Esophagus (tissue), 2 donors: ENCODE results near the gene KLF6. TPM values are rescaled to one million over a fixed set of nuclear protein-coding genes. Genes with fewer than 3 reads are reported as not detected.

Experiments
- H3K27ac ChIP-seq, 2 donors: one replicate each; pipeline ENCODE4 v1.5.1; 2013; ENCODE audit warnings: low read depth in 2 of 2, mild to moderate bottlenecking in 2 of 2, inconsistent platforms in 1 of 2, low read length in 1 of 2, moderate library complexity in 1 of 2
- H3K27me3 ChIP-seq, 2 donors: one replicate each; pipeline ENCODE4 v1.6.1; 2013; ENCODE audit warnings: low read length in 2 of 2, control low read depth in 1 of 2, mild to moderate bottlenecking in 1 of 2; ENCODE audit not compliant: insufficient read depth in 2 of 2, control insufficient read depth in 1 of 2
- H3K36me3 ChIP-seq, 2 donors: one replicate each; pipeline ENCODE4 v1.6.1; 2013; ENCODE audit warnings: low read length in 1 of 2; ENCODE audit not compliant: control insufficient read depth in 2 of 2, insufficient read depth in 2 of 2
- H3K4me1 ChIP-seq, 2 donors: one replicate each; pipeline ENCODE4 v1.6.1; 2013; ENCODE audit warnings: low read length in 1 of 2; ENCODE audit not compliant: control insufficient read depth in 2 of 2, insufficient read depth in 2 of 2
- H3K4me3 ChIP-seq, 2 donors: one replicate each; pipeline ENCODE4 v1.5.1; 2013; ENCODE audit warnings: low read length in 2 of 2, mild to moderate bottlenecking in 2 of 2, low read depth in 1 of 2, moderate library complexity in 1 of 2
- H3K9me3 ChIP-seq, 2 donors: one replicate each; pipeline ENCODE4 v1.6.1; 2013; ENCODE audit warnings: mild to moderate bottlenecking in 2 of 2, low read depth in 1 of 2, low read length in 1 of 2, moderate library complexity in 1 of 2; ENCODE audit not compliant: control insufficient read depth in 2 of 2, insufficient read depth in 1 of 2
- WGBS, 2 donors: extraction: QIAGEN DNeasy Blood & Tissue Kit; methylation state at CpG; one replicate each; pipeline ENCODE4 v1.1.7; 2013; 5-methylcytosine and 5-hydroxymethylcytosine counted together
- polyA plus RNA-seq, 2 donors: library from polyadenylated mRNA; stranded (reverse); fragments of 200-250 nt; gene quantifications; one replicate each; pipeline ENCODE4 v1.2.3, GENCODE V29; 2013
- donor health status: healthy with polysubstance abuse.
- donor health status: Bipolar disorder and iron deficiency.

The KLF6 gene
- polyA plus RNA-seq, 2 donors, result 41.6 to 44.7 TPM

- H3K36me3 ChIP-seq, result no peaks in the 10 kb centered on the region
- 95 to 96% methylated on average over 6 of the region's 6 CpGs for WGBS, 2 donors
- no peak overlapping the region for H3K27ac ChIP-seq
- H3K4me1 ChIP-seq, result no peaks in the 10 kb centered on the region
- no peak overlapping the region for H3K4me3 ChIP-seq
- no peaks in the 10 kb centered on the region for H3K27me3 ChIP-seq
- peaks cover 0 to 3% of the 10 kb centered on the region in 2 donors for H3K9me3 ChIP-seq
Observed at GRCh38 chr10:3790858-3791257, 5.8 kb upstream of the KLF6 start.

GRCh38 chr10:3790272-3790671, 5.3 kb upstream of the KLF6 start:
- Histone ChIP-seq H3K27ac (no peak overlapping the region), H3K27me3 (no peaks in the 10 kb centered on the region), H3K4me3 (no peak overlapping the region), H3K36me3 (no peaks in the 10 kb centered on the region), H3K4me1 (no peaks in the 10 kb centered on the region), H3K9me3 (peaks cover 0 to 3% of the 10 kb centered on the region in 2 donors)
- 83 to 98% methylated on average over 1 of the region's 1 CpG for WGBS, 2 donors

GRCh38 chr10:3789621-3790020, 4.6 kb upstream of the KLF6 start:
- no peak overlapping the region for H3K4me3 ChIP-seq
- H3K27ac ChIP-seq, result no peak overlapping the region
- no peaks in the 10 kb centered on the region for H3K4me1 ChIP-seq
- WGBS, 2 donors, result 65 to 96% methylated on average over 2 of the region's 2 CpGs
- no peaks in the 10 kb centered on the region for H3K36me3 ChIP-seq
- H3K27me3 ChIP-seq, result no peaks in the 10 kb centered on the region
- H3K9me3 ChIP-seq, result peaks cover 0 to 3% of the 10 kb centered on the region in 2 donors

GRCh38 chr10:3787816-3788215, 2.8 kb upstream of the KLF6 start:
- H3K4me3 ChIP-seq, result no peak overlapping the region
- no peaks in the 10 kb centered on the region for H3K4me1 ChIP-seq
- H3K27ac ChIP-seq, result no peak overlapping the region
- 82 to 89% methylated on average over 9 of the region's 9 CpGs for WGBS, 2 donors
- H3K36me3 ChIP-seq, result no peaks in the 10 kb centered on the region
- no peaks in the 10 kb centered on the region for H3K27me3 ChIP-seq
- no peaks in the 10 kb centered on the region for H3K9me3 ChIP-seq

GRCh38 chr10:3787016-3787400, 2.0 kb upstream of the KLF6 start:
- Histone ChIP-seq H3K4me3 (no peak overlapping the region), H3K36me3 (no peaks in the 10 kb centered on the region), H3K9me3 (no peaks in the 10 kb centered on the region), H3K27ac (peak overlapping the region in 1 of 2 donors; percentile 57), H3K27me3 (no peaks in the 10 kb centered on the region), H3K4me1 (no peaks in the 10 kb centered on the region)
- 79 to 90% methylated on average over 3 of the region's 3 CpGs for WGBS, 2 donors

- 71 to 83% methylated on average over 18 of the region's 18 CpGs for WGBS, 2 donors
- Histone ChIP-seq H3K27me3 (no peaks in the 10 kb centered on the region), H3K4me3 (peak overlapping the region in 1 of 2 donors; percentile 76), H3K27ac (peak overlapping the region; percentile 80 to 100), H3K9me3 (no peaks in the 10 kb centered on the region), H3K36me3 (peaks cover 3 to 4% of the 10 kb centered on the region in 2 donors), H3K4me1 (peaks cover 0 to 3% of the 10 kb centered on the region in 2 donors)
Observed at GRCh38 chr10:3786295-3787015, 1.4 kb upstream of the KLF6 start.

- Histone ChIP-seq H3K4me3 (peak overlapping the region; percentile 62 to 76), H3K27me3 (no peaks in the 10 kb centered on the region), H3K36me3 (peaks cover 8 to 9% of the 10 kb centered on the region in 2 donors), H3K27ac (peak overlapping the region; percentile 100), H3K4me1 (peaks cover 0 to 7% of the 10 kb centered on the region in 2 donors), H3K9me3 (no peaks in the 10 kb centered on the region)
- WGBS, 2 donors, result 1 to 2% methylated on average over 17 to 18 of the region's 18 CpGs
Observed at GRCh38 chr10:3785851-3786271, 852 bp upstream of the KLF6 start.

- Histone ChIP-seq H3K9me3 (no peaks in the 10 kb centered on the region), H3K4me1 (peaks cover 3 to 8% of the 10 kb centered on the region in 2 donors), H3K4me3 (peak overlapping the region; percentile 92 to 95), H3K27me3 (no peaks in the 10 kb centered on the region), H3K27ac (peak overlapping the region; percentile 100), H3K36me3 (peaks cover 11 to 12% of the 10 kb centered on the region in 2 donors)
- WGBS, 2 donors, result 1% methylated on average over 52 to 76 of the region's 76 CpGs
Observed at GRCh38 chr10:3785251-3785850, 342 bp upstream of the KLF6 start.

GRCh38 chr10:3783682-3784432, 1.2 kb downstream of the KLF6 start:
- Histone ChIP-seq H3K4me1 (peaks cover 6 to 18% of the 10 kb centered on the region in 2 donors), H3K36me3 (peaks cover 18 to 24% of the 10 kb centered on the region in 2 donors), H3K27ac (peak overlapping the region; percentile 99), H3K27me3 (no peaks in the 10 kb centered on the region), H3K4me3 (peak overlapping the region; percentile 90 to 92), H3K9me3 (no peaks in the 10 kb centered on the region)
- 0% methylated on average over 22 of the region's 22 CpGs for WGBS, 2 donors
